ENCODE data around the gene PDE1A. TPM values are rescaled to one million over a fixed set of nuclear protein-coding genes. Genes with fewer than 3 reads are reported as not detected.

PDE1A gene
- total RNA-seq, 2 donors from 2014 or later = 0.31 TPM; not detected in 1

GRCh38 chr2:182144041-182144775 is 282.6 kb downstream of the PDE1A start:
- Histone ChIP-seq H3K9ac (ENCODE audit: extremely low read depth, low read length, poor library complexity, severe bottlenecking) (no peak overlapping the region), H3K27ac (ENCODE audit: low read depth, low read length) (peak overlapping the region; percentile 34), H3K27me3 (ENCODE audit: control insufficient read depth, insufficient read depth, low read length, poor library complexity, severe bottlenecking) (no peaks in the 10 kb centered on the region), H3K9me3 (ENCODE audit: control insufficient read depth, low read length) (no peaks in the 10 kb centered on the region), H3K4me3 (ENCODE audit: low read length) (no peak overlapping the region), H3K36me3 (ENCODE audit: control insufficient read depth, insufficient read depth, low read length) (no peaks in the 10 kb centered on the region), H3K4me1 (ENCODE audit: control insufficient read depth, insufficient read depth, low read length) (peaks cover 9% of the 10 kb centered on the region)
- Mint-ChIP-seq H3K9me3 (peaks cover 4% of the 10 kb centered on the region), H3K4me1 (peaks cover 25% of the 10 kb centered on the region), H3K36me3 (ENCODE audit: low read depth) (no peaks in the 10 kb centered on the region), H3K27me3 (ENCODE audit: insufficient read depth) (no peaks in the 10 kb centered on the region), H3K27ac (peak overlapping the region; percentile 84), H3K4me3 (no peak overlapping the region)
- 84 to 98% methylated on average over 4 to 7 of the region's 7 CpGs for WGBS, 2 experiments (ENCODE audit: insufficient coverage in 1 of 2, insufficient read length in 1 of 2)
- TF ChIP-seq CTCF (conservative IDR thresholded peaks at IDR 0.05) = no peak
- DNase-seq = no peak

- H3K9me3 Mint-ChIP-seq = peaks cover 4% of the 10 kb centered on the region
- Histone ChIP-seq H3K9me3 (ENCODE audit: control insufficient read depth, low read length) (no peaks in the 10 kb centered on the region), H3K4me3 (ENCODE audit: low read length) (no peak overlapping the region), H3K36me3 (ENCODE audit: control insufficient read depth, insufficient read depth, low read length) (no peaks in the 10 kb centered on the region), H3K4me1 (ENCODE audit: control insufficient read depth, insufficient read depth, low read length) (peaks cover 9% of the 10 kb centered on the region), H3K27ac (ENCODE audit: low read depth, low read length) (no peak overlapping the region), H3K9ac (ENCODE audit: extremely low read depth, low read length, poor library complexity, severe bottlenecking) (no peak overlapping the region), H3K27me3 (ENCODE audit: control insufficient read depth, insufficient read depth, low read length, poor library complexity, severe bottlenecking) (no peaks in the 10 kb centered on the region)
- H3K4me3 Mint-ChIP-seq = no peak overlapping the region
- no peak for TF ChIP-seq CTCF (conservative IDR thresholded peaks at IDR 0.05)
- peaks cover 22% of the 10 kb centered on the region for H3K4me1 Mint-ChIP-seq
- no peaks in the 10 kb centered on the region for H3K27me3 Mint-ChIP-seq (ENCODE audit: insufficient read depth)
- H3K36me3 Mint-ChIP-seq (ENCODE audit: low read depth) = no peaks in the 10 kb centered on the region
- 94 to 95% methylated on average over 6 of the region's 6 CpGs for WGBS, 2 experiments (ENCODE audit: insufficient coverage in 1 of 2, insufficient read length in 1 of 2)
- no peak overlapping the region for H3K27ac Mint-ChIP-seq
- DNase-seq = no peak
Observed at GRCh38 chr2:182142062-182142461, 284.8 kb downstream of the PDE1A start.

GRCh38 chr2:182134201-182134600 is 292.6 kb downstream of the PDE1A start:
- no peaks in the 10 kb centered on the region for H3K36me3 Mint-ChIP-seq (ENCODE audit: low read depth)
- WGBS, 2 experiments (ENCODE audit: insufficient coverage in 1 of 2, insufficient read length in 1 of 2) = 78 to 86% methylated on average over 1 of the region's 1 CpG
- TF ChIP-seq CTCF (conservative IDR thresholded peaks at IDR 0.05) = no peak
- H3K36me3 ChIP-seq (ENCODE audit: control insufficient read depth, insufficient read depth, low read length) = no peaks in the 10 kb centered on the region
- H3K27me3 Mint-ChIP-seq (ENCODE audit: insufficient read depth) = no peaks in the 10 kb centered on the region
- H3K27me3 ChIP-seq (ENCODE audit: control insufficient read depth, insufficient read depth, low read length, poor library complexity, severe bottlenecking) = no peaks in the 10 kb centered on the region
- H3K4me3 ChIP-seq (ENCODE audit: low read length) = no peak overlapping the region
- H3K4me1 ChIP-seq (ENCODE audit: control insufficient read depth, insufficient read depth, low read length) = no peaks in the 10 kb centered on the region
- H3K9me3 ChIP-seq (ENCODE audit: control insufficient read depth, low read length) = no peaks in the 10 kb centered on the region
- no peak overlapping the region for H3K27ac Mint-ChIP-seq
- DNase-seq = no peak
- H3K9ac ChIP-seq (ENCODE audit: extremely low read depth, low read length, poor library complexity, severe bottlenecking) = no peak overlapping the region
- H3K4me1 Mint-ChIP-seq = no peaks in the 10 kb centered on the region
- no peak overlapping the region for H3K4me3 Mint-ChIP-seq
- no peaks in the 10 kb centered on the region for H3K9me3 Mint-ChIP-seq
- no peak overlapping the region for H3K27ac ChIP-seq (ENCODE audit: low read depth, low read length)
